ENCODE results near the gene ZNF213.

- TF ChIP-seq CTCF (conservative IDR thresholded peaks at IDR 0.05; ENCODE audit: low read depth in 2 of 2) (no peak), EZH2phosphoT487 (IDR thresholded peaks at IDR 0.05; ENCODE audit: unreplicated experiment) (no peak), CREB1 (CRISPR knock-in tag; IDR thresholded peaks at IDR 0.05; ENCODE audit: low read depth) (no peak), EZH2 (IDR thresholded peaks at IDR 0.05; ENCODE audit: low read depth, unreplicated experiment) (no peak), POLR2AphosphoS5 (IDR thresholded peaks at IDR 0.05; ENCODE audit: low read depth) (no peak), JUNB (IDR thresholded peaks at IDR 0.05; ENCODE audit: unreplicated experiment) (no peak)
- TF ChIP-seq, protein P1, sequence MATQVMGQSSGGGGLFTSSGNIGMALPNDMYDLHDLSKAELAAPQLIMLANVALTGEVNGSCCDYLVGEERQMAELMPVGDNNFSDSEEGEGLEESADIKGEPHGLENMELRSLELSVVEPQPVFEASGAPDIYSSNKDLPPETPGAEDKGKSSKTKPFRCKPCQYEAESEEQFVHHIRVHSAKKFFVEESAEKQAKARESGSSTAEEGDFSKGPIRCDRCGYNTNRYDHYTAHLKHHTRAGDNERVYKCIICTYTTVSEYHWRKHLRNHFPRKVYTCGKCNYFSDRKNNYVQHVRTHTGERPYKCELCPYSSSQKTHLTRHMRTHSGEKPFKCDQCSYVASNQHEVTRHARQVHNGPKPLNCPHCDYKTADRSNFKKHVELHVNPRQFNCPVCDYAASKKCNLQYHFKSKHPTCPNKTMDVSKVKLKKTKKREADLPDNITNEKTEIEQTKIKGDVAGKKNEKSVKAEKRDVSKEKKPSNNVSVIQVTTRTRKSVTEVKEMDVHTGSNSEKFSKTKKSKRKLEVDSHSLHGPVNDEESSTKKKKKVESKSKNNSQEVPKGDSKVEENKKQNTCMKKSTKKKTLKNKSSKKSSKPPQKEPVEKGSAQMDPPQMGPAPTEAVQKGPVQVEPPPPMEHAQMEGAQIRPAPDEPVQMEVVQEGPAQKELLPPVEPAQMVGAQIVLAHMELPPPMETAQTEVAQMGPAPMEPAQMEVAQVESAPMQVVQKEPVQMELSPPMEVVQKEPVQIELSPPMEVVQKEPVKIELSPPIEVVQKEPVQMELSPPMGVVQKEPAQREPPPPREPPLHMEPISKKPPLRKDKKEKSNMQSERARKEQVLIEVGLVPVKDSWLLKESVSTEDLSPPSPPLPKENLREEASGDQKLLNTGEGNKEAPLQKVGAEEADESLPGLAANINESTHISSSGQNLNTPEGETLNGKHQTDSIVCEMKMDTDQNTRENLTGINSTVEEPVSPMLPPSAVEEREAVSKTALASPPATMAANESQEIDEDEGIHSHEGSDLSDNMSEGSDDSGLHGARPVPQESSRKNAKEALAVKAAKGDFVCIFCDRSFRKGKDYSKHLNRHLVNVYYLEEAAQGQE (IDR thresholded peaks at IDR 0.05; ENCODE audit: unreplicated experiment), result no peak
Measured at GRCh38 chr16:3118204-3118790, 16.5 kb upstream of the ZNF213 start.
